ENCODE measurements around the gene ALB. TPM values are rescaled to one million over a fixed set of nuclear protein-coding genes. Genes with fewer than 3 reads are reported as not detected.

ALB gene
- total RNA-seq, 1 experiment from 2014 or later: 21.3 TPM

DNA sequence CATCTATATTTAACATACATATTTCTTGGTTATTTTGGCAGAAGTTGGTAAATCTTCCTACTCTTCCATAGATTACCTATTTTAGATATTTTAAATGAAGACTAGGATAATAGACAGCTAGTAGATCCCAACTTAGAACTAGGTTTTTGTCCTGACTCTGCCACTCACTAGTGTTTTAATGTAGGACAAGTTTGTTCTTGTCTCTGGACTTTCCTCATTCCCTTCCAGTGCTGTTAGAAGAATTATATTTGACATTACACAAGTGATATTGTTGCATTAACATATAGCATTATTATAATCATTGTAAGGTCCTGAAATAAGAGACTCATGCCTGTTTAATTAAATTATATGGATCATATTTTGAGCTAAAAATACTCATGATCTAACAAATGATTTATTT is 24.1 kb upstream of the ALB start:
- Histone ChIP-seq H3K4me1 (ENCODE audit: control insufficient read depth, insufficient read depth, low read length) (no peaks in the 10 kb centered on the region), H3K4me3 (ENCODE audit: low read depth in 2 of 2, low read length in 2 of 2) (no peak overlapping the region), H3K27me3 (ENCODE audit: control insufficient read depth, insufficient read depth, low read length) (no peaks in the 10 kb centered on the region; the same call in 1 of the 2 replicates), H3K9me3 (ENCODE audit: control insufficient read depth, insufficient read depth, low read depth, low read length) (no peaks in the 10 kb centered on the region), H3K36me3 (ENCODE audit: control insufficient read depth, insufficient read depth, low read length) (no peaks in the 10 kb centered on the region), H3K27ac (ENCODE audit: low read length) (no peak overlapping the region)
- in situ Hi-C loops (cut with HindIII; ENCODE audit: low pct_unique_long_range_greater_than_20kb, low sequenced_read_pairs): no loop called here
- BruUV-seq (replicated peaks): no TSS peak
- TF ChIP-seq, protein P1, sequence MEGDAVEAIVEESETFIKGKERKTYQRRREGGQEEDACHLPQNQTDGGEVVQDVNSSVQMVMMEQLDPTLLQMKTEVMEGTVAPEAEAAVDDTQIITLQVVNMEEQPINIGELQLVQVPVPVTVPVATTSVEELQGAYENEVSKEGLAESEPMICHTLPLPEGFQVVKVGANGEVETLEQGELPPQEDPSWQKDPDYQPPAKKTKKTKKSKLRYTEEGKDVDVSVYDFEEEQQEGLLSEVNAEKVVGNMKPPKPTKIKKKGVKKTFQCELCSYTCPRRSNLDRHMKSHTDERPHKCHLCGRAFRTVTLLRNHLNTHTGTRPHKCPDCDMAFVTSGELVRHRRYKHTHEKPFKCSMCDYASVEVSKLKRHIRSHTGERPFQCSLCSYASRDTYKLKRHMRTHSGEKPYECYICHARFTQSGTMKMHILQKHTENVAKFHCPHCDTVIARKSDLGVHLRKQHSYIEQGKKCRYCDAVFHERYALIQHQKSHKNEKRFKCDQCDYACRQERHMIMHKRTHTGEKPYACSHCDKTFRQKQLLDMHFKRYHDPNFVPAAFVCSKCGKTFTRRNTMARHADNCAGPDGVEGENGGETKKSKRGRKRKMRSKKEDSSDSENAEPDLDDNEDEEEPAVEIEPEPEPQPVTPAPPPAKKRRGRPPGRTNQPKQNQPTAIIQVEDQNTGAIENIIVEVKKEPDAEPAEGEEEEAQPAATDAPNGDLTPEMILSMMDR (IDR thresholded peaks at IDR 0.05): no peak
- TF ChIP-seq, protein P2, sequence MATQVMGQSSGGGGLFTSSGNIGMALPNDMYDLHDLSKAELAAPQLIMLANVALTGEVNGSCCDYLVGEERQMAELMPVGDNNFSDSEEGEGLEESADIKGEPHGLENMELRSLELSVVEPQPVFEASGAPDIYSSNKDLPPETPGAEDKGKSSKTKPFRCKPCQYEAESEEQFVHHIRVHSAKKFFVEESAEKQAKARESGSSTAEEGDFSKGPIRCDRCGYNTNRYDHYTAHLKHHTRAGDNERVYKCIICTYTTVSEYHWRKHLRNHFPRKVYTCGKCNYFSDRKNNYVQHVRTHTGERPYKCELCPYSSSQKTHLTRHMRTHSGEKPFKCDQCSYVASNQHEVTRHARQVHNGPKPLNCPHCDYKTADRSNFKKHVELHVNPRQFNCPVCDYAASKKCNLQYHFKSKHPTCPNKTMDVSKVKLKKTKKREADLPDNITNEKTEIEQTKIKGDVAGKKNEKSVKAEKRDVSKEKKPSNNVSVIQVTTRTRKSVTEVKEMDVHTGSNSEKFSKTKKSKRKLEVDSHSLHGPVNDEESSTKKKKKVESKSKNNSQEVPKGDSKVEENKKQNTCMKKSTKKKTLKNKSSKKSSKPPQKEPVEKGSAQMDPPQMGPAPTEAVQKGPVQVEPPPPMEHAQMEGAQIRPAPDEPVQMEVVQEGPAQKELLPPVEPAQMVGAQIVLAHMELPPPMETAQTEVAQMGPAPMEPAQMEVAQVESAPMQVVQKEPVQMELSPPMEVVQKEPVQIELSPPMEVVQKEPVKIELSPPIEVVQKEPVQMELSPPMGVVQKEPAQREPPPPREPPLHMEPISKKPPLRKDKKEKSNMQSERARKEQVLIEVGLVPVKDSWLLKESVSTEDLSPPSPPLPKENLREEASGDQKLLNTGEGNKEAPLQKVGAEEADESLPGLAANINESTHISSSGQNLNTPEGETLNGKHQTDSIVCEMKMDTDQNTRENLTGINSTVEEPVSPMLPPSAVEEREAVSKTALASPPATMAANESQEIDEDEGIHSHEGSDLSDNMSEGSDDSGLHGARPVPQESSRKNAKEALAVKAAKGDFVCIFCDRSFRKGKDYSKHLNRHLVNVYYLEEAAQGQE (IDR thresholded peaks at IDR 0.05; ENCODE audit: insufficient read depth in 1 of 2, low read depth in 2 of 2, low read length in 1 of 2): no peak
- no peak for TF ChIP-seq SIN3A (IDR thresholded peaks at IDR 0.05; ENCODE audit: borderline replicate concordance, insufficient read depth, low read depth, low read length)
- no peak for TF ChIP-seq TCF7L2 (IDR thresholded peaks at IDR 0.05; ENCODE audit: low read depth, low read length)
- no peak for TF ChIP-seq POLR2AphosphoS5 (IDR thresholded peaks at IDR 0.05; ENCODE audit: low read depth, low read length)
- intact Hi-C loops (cut with micrococcal nuclease; ENCODE audit: unreplicated experiment): no loop called here
- ChIA-PET CTCF (no interaction called here), POLR2A (no interaction called here)
- DNase-seq (ENCODE audit: low read depth, low spot score): no peak
- no peak for ATAC-seq

DNA sequence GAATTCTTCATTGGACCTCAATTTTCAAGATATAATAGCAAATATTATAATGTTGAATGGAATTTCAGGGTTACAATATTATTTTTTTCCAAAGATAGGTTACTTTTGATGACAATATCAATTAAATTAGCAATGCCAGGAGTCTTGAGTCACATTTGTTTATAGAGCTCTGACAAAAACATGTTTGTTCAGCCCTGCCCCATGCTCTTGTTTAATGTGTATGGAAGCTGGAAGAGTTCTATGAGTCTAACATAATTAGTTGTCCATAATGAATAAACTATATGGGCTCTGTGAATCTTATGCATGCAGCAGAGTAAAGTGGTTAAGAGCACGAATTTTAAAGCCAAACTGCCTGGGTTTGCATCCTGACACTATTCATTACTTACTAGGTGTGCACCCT is 22.9 kb upstream of the ALB start:
- TF ChIP-seq, protein P2 (IDR thresholded peaks at IDR 0.05; ENCODE audit: insufficient read depth in 1 of 2, low read depth in 2 of 2, low read length in 1 of 2): no peak
- TF ChIP-seq TCF7L2 (IDR thresholded peaks at IDR 0.05; ENCODE audit: low read depth, low read length) (no peak), SIN3A (IDR thresholded peaks at IDR 0.05; ENCODE audit: borderline replicate concordance, insufficient read depth, low read depth, low read length) (no peak), POLR2AphosphoS5 (IDR thresholded peaks at IDR 0.05; ENCODE audit: low read depth, low read length) (no peak)
- TF ChIP-seq, protein P1 (IDR thresholded peaks at IDR 0.05): no peak
- ATAC-seq: no peak
- in situ Hi-C loops (cut with HindIII; ENCODE audit: low pct_unique_long_range_greater_than_20kb, low sequenced_read_pairs) (no loop called here), intact Hi-C loops (cut with micrococcal nuclease; ENCODE audit: unreplicated experiment) (no loop called here)
- H3K27me3 ChIP-seq (ENCODE audit: control insufficient read depth, insufficient read depth, low read length): no peaks in the 10 kb centered on the region; the same call in 1 of the 2 replicates
- no TSS peak for BruUV-seq (replicated peaks)
- H3K4me1 ChIP-seq (ENCODE audit: control insufficient read depth, insufficient read depth, low read length): no peaks in the 10 kb centered on the region
- no peaks in the 10 kb centered on the region for H3K36me3 ChIP-seq (ENCODE audit: control insufficient read depth, insufficient read depth, low read length)
- POLR2A ChIA-PET: no interaction called here
- DNase-seq (ENCODE audit: low read depth, low spot score): no peak
- no peak overlapping the region for H3K4me3 ChIP-seq (ENCODE audit: low read depth in 2 of 2, low read length in 2 of 2)
- CTCF ChIA-PET: no interaction called here
- H3K9me3 ChIP-seq (ENCODE audit: control insufficient read depth, insufficient read depth, low read depth, low read length): no peaks in the 10 kb centered on the region
- no peak overlapping the region for H3K27ac ChIP-seq (ENCODE audit: low read length)

Data from Panc1 (cell line).